Inferior parietal cortex (tissue), 1 donor: ENCODE measurements around the gene PDHX.
A peak's percentile ranks its signal among the peaks of the same experiment; 100 is the strongest.
"Not testable (repeated sequence)": the region's sequence is repeated elsewhere in the genome, so short reads cannot be mapped to it uniquely, and the experiment has no call there.

Experiments used
- DNase-seq: peaks from one replicate; pipeline ENCODE4 v3.0.0-alpha.2; 2016; ENCODE audit errors: extremely low spot score

Gene PDHX

DNA sequence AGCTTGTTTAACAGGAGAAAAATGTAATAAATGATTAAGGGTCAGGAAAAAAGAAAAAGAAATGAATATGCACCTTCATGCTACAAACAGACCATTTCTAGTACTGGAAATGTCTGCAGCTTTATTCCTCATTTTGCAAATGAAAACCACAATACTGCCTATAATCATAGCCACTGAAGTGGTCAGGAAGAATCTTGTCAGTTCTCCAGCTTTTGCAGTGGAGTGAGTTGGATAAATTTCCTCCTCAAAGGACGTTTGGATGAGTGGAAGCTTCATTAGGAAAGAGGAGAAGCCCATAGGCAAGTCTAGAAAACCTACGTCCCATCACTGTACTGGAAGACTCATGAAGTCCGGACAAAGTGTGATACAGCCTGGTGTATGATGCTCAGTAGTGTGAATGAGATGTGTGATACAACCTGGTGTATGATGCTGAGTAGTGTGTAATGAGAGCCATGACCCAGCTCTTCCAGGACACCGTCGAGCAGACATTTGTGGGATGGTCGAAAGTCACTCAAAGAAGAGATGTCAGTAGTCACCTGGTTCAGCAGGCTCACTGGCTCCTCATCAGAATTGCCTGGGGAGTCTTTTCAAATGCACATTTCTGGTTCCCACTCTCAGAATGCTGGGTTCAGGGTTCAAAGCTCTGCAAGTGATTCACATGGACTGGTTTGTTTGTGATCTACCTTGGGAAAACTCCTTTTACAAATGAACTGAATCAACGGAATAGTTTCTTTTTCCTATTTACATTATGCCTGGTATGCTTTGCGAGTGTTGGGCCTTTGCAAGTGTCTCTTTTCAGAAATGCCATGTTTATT, 101.3 kb downstream of the PDHX start:
- no peak for DNase-seq

DNA sequence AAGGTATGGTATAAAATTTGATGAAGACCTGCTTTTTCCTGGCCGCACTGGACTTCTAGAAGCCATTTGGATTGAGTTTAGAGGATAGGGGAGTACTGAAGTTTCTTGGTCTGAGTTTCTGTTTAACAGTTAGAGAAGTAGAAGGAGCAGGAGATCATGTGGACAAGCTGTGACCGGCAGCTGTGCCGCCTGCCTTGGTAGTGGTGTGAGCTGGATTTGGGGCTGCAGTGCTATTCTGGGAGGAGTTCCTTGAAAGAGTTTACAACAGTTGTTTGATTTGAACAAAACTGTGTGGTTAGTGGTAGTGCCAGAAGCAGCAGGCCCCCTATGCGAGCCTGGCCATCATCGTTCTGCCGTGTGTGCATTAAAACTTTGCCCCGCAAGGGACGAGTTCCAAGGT, 105.2 kb downstream of the PDHX start:
- no peak for DNase-seq

DNA sequence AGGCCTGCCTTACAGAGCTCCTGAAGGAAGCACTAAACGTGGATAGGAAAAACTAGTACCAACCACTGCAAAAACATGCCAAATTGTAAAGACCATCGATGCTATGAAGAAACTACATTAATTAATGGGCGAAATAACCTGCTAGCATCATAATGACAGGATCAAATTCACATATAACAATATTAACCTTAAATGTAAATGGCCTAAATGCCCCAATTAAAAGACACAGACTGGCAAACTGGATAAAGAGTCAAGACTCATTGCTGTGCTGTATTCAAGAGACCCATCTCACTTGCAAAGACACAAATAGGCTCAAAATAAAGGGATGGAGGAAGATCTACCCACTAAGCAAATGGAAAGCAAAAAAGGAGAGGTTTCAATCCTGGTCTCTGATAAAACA, 107.5 kb downstream of the PDHX start:
- not testable (repeated sequence) for DNase-seq

DNA sequence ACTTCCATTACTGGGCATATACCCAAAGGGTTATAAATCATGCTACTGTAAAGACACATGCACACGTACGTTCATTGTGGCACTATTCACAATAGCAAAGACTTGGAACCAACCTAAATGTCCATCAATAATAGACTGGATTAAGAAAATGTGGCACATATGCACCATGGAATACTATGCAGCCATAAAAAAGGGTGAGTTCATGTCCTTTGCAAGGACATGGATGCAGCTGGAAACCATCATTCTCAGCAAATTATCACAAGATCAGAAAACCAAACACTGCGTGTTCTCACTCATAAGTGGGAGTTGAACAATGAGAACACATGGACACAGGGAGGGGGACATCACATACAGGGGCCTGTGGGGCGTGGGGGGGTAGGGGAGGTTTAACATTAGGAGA, 111.6 kb downstream of the PDHX start:
- DNase-seq, result not testable (repeated sequence)

DNA sequence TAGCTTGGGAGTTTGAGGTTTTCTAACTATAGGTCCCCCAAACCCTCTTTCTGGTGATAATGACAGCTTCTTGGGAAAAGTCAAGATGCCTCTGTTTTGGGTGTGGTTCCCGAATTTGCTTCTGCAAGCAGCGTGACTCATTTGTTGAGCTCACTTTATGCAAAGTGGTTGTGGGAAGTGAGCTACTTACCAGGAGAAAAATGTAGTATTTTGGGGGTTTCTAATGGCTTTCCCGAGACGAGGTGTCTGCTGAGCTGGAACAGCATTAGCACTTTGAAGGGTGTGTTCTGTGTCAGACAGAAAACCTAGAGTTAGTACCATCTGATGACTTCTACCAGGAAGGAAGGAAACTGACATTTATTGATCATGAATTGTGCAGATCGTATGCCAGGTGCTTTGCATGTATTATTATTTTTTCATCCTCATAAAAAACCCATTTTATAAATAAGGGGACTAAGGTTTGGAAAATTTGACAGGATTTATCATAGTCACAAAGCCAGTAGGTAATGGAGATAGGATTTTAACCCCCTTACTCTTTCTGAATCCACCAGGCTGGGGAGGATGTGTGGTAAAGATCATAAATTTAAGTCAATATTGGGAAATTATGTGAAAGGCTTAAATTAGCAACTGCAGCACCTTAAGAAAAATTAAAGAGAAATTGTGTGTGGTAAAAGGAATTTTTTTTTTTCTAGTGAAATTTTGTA, 113.7 kb downstream of the PDHX start:
- no peak for DNase-seq

DNA sequence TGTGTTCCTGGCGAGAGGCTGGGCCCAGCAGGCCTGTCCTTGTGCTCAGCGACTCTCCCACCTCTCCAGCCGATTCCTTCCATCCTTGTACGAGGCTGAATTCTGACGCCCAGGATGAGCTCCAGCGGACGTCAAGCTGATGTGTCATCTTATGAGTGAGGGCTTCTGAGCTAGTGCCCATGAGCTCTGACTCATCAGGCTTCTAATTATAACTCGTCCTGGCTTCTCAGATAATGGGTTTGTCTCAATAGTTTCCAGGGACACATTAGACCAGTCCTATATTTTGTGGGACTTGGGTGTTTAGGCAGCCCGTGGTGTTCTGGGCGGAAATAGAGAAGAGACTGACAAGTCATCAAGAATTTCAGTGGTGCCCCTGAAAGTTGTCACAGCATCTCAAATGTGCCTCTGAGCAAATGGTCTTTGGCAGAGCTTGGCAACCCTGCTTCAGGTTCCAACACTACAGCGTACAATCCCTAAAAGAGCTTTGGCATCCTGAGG, 114.3 kb downstream of the PDHX start:
- peak; percentile 44 for DNase-seq

DNA sequence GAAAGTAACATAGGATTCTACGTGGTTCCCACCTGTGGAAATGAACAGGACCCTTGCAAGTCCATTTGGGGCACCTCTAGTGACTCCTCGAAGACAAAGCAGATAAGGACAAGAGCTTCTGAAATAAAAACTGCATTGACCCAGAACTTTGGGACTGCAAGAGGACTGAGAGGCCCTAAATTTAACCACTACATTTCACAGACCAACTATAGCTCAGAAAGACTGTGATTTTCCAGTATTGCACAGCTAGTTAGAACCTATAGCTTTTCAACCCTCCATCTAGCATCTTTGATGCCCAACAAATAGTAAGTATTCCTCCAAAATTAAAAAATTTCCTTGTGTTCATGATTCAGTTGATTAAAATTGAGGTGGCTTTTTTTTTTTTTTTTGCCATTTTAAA, 114.9 kb downstream of the PDHX start:
- DNase-seq, result no peak

DNA sequence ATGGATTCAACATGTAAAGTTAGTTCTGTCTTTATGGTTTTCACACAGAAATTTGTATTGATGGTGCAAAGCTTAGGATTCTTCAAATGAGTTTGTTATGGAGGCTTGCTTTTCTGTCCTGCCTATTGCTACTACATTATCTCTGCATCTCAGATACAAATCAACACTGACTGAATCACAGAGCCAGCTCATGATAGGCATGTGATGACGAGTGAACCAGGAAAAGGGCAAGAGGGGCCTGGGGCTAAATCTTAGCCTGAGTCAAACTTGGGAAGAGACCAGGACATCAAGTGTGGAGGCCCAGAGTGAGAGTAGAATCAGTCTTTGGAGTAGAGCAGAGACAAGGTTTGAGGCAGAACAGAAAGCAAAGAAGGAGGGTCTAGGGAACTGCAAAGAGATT, 115.4 kb downstream of the PDHX start:
- no peak for DNase-seq

DNA sequence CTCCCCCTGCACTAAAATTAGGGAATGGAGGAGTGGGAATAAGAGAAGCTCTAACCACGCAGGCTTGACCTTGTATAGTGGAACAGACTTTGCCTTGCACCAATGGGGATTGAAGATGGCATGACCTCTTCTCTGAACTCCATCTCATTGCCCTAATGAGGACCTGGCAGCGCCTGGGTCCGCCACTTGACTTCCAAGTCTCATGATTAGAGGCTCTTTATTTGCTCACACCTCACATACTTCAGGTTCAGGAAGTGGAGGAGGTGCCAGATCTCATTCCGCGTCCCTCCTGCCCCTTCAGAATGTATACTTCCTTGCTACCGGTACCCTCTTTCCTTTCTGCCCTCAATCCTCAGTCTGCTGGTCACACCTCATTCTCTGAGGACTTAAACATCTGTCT, 116.6 kb downstream of the PDHX start:
- no peak for DNase-seq

DNA sequence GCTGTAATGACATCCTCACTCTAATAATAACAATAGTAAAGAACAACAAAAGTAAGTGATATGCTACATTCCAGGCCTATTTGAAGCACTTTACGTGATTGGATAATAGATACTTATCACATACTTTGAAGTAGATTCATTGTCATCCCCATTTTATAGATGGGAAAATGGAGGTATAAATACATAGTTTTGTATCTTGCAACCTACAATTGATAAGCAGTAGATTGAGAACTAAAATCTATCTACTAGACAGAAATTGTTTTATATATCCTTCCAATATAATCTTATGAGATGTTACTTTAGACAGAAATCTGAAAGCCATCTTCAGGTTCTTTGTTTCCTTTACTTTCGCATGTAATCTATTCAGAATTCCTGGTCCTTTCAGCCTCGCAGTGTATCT, 118.0 kb downstream of the PDHX start:
- DNase-seq, result no peak

DNA sequence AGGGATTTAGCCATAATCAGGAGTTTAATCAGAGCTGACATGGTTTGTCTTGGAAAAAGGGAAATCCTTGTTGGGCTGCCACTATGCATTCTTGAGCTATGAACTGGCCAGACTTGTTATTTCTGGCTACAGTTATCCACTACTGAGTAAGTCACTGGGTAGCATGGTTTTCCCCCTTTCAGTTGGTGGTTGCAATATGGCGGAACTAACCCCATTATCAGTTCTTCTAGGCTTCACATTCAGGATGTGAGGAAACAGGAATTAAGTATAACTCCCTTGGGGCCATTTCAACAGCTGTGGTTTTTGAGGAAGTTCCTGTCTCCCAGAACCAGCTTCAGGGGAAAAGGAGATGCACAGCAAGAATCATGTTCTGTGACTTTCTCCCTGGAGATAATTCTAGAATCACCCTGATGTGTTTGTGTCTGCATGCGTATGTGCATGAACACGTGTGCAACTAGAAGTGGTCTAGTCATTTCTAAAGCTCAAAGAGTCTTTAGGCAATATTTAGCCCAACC, 119.5 kb downstream of the PDHX start:
- no peak for DNase-seq

DNA sequence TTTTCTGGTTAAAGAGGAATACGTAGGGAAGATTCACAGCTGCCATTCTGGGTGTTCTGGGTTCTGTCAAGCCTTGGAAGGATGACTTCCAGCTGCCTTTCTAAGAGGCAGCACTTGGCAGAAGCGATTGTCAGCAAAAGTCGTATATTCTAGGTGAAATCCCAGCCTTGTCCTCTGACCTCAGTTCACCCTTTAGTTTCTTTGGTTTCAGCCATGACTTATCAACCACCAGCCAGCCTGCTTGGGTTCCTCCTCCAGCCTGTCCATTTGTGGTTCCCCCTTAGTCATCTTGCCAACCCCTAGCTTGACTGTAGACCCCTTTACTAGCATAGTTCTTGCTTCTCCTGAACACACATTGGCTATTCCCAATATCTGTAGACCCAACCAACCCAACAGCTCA, 120.2 kb downstream of the PDHX start:
- DNase-seq, result no peak

DNA sequence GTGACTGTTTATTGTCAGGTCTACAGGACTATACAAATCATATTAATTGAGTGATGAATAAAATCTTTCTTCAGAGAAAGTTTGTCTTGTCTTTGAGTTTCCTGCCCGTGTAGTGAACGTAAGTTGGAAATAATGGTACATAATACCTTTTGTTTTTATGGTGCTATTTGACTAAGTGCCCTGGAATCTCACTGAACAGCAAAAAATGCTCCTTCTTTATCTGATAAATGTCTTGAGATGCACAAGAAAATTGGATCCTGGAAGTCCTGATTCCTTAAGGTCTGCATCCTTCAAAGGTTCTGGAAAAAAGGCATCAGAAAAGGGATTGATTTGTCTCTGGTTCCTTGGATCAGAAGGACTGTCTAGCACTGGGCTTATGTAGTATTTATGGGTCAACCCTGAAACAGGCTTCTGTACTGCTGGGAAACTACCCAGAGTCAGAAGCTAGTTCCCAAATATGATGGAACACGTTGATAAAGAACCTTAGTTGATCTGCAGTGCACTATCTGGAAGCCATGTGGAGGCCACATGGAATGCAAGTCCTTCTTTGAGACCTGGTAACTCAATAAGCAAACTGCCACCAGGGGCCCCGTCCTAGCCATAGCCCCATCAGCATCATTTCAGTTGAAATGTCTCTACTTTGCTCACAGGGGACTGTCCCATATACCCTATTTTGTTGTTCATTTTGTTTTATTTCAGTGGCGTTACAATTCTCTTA, 122.0 kb downstream of the PDHX start:
- no peak for DNase-seq

DNA sequence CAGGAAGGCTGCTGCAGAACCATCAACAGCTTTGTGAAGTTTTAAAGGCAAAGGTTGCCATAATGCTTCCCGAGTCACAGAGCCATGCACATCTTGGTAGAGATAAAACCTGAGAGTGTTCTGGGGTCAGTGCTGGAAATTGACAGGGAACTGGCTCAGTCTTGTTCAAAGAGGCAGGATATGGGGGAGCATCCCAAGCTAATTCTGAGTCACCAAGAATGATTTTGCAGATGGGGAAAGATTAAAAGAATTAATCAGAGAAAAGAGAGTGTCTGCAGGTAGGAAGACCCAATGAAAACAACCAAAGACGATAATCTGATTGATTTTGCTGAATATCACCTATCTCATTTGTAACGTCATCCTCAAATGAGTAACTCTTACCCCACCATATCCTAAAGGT, 122.7 kb downstream of the PDHX start:
- no peak for DNase-seq

DNA sequence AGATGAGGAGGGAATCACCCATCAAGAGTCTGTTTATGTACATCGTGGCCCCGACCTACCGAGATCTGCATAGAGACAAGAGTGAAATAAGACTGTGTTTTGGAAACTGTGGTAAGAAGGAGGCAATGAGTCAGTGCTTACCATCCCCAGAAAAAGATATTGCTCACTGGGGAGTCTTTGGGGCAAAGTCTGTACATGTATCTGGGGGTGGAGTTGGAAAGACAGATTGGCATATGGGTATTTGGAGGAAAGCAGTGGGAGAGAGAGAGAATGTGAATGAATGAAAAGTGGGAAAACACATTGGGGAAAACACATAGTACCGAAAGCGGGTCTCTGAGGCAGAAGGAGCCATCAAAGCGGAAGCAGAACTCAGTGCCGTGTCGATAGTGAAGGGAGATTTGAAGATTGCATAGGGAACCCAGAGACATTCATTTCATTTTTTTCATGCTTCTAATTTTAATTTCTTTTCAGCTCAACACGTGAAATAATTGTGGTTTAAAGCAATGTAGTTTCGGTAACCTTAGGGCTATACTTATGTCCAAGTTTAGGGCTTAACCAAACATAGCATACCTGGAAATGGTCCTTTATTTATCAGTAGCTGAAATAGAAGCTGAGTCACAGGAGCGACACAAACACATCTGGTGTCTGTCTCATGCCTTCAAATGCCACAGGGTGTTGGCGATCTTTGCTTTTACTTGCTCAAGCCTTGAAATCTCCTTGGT, 124.0 kb downstream of the PDHX start:
- DNase-seq, result no peak

DNA sequence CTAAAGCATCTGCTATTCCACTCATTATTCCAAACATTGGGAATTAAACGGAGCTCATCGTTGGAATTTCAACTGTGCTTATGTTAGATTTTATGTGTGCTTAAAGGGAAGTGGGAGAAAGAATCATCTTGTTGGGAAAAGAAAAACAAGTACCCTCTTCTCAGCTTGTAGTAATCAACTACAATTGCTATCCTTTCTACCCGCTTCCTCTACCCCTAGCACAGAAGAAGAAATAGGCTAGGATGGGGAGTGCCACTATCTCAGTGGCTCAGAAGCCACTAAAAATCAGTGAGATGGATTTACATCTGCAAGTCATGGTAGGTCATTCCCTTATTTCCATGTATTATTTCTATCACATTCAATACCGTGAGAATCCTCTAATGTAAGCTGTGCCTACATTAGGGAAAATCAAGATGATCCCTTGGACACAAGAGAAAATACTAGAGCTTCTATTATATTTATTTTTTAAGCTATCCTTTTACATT, 124.7 kb downstream of the PDHX start:
- DNase-seq, result no peak

DNA sequence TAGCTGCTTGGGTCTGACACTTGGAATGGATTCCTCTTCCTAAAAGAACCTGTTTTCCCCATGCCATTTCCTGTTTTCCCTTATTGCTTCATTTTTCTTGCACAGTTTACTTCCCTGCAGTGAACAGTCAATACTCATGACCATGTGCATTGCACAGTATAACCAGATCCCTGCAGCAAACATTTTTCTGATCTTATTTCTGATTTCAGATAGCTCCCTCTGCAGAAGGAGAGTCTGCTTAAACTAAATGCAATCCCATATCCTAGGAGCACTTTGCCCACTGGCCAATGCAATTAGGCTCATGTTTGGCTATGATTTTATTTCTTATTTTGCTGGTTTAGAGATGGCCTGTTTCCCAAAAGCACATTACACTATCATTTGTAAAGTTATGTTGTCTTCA, 125.8 kb downstream of the PDHX start:
- DNase-seq, result no peak

DNA sequence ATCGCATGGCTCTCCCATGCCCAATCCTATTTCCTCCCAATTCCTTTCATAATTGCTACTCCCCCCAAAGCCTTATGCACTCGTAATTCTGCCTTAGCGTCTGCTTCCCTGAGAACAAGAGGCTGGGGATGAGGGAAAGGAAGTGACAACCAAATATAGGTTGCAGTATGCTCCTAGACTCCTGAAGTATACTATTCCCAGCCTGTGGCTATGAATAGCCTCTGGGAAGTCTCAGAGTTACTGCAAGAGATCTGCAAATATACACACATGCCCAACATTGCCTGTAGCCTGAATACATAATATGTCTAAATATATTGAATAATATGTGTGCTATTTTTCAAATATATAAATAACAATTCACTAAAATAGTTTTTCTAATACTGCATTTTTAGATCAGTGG, 126.5 kb downstream of the PDHX start:
- DNase-seq, result no peak

DNA sequence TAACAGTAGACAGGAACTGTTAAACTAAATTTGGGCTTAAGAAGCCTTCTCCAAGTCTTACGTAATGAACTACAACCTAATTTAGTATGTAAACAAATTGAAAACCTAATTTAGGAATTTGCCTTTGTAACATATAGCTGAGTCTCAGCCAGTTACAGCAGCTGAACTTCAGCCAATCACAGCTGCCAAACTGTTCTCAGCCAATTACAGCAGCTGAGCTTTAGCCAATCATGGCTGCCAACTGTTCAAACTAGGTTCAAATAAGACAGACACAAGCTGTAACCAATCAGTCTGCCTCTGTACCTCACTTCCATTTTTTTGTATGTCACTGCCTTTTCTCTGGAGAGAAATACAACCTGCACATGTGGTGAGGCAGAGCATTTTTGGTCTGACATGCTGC, 127.5 kb downstream of the PDHX start:
- DNase-seq, result peak; percentile 60

DNA sequence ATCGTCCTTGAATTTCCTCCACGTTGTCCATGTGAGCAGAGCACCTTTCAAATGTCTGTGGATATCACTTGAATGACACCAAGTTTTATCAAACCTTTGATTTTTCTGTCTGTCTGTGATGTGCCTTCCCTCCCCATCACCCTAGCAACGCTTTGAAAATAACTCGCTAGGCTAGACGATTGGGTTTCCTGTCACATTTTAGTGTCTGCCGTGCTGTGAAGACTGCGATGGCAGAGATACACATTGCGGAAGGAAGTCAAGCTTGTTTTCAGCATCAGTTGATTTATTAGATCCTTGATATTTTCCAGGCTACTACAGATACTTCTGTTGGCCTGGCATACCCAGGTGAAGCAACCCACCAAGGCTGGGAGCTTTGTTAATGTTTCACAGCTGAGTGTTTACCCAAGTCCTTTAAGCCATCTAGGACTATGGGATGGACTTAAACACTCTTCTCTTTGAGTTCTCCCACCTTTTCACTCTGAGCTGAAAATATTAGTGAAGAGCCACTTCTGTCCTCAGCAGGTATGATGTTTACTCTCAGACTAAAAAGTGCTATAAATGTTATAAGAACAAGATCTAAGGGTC, 128.9 kb downstream of the PDHX start:
- DNase-seq, result no peak
